Measurements from ENCODE around the gene CNTD1. TPM values are rescaled to one million over a fixed set of nuclear protein-coding genes. Genes with fewer than 3 reads are reported as not detected.

The CNTD1 gene
- polyA plus RNA-seq, 2 of the 4 experiments (the other 2 are of a cell fraction) = 0.06 to 0.10 TPM

DNA sequence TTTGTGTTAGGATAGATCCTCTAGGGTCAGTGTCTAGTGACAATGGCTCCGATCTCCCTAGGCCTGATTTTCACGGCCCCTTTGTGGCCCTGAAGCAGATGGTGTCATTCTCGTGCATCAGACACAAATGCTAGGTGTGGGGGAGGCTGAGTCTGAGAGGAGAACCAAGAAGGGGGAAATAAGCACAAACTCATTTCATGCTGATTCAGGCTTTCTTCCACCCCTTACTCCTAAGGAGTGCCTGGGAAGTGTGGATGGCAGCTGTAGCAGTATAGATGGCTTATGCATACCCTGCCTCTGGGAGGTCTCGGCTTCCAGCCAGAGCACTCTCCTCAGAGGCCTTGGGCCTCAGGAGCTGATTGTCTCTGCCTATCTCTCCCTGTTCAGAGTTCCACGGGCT, 20.1 kb upstream of the CNTD1 start:
- CTCF ChIA-PET = interaction anchor here (1.3 to 2.9 kb wide), 10 partner anchors 8 to 200 kb away, joined by 3 to 15 read pairs (median 5); partner anchors contain the start of genes BECN1, CNTD1, COA3 and PSMC3IP

DNA sequence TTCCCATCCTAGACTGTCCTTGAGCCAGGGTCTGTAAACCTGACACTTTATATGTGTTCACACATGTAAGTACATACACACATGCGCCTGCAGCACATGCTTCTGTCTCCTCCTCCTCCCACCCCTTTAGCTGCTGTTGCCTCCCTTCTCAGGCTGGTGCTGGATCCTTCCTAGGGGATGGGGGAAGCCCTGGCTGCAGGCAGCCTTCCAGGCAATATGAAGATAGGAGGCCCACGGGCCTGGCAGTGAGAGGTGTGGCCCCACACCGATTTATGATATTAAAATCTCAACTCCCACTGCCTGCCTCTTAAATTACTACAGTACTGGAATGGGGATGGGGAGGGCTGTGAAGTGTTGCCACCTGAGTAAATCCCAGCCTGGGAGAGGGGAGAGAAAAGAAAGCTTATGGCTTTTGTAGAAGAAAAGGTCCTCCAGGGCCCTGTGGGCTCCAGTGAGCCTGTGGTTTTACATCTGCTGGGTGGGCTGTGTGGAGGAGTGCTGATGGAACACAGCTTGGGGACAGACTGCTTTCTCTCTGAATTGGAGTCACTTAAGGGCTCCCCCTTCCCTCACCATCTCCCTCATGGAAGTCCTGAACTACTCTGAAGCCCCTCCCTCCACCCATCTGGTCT, 19.2 kb upstream of the CNTD1 start:
- CTCF ChIA-PET = interaction anchor here (1.3 to 1.9 kb wide), 5 partner anchors 14 to 63 kb away, joined by 3 to 8 read pairs (median 4); partner anchors contain the start of genes BECN1, CNTD1 and COA3
- Histone ChIP-seq H3K4me2 (peak overlapping the region; percentile 34; the same call in 2 of the 3 replicates), H3K4me3 (no peak overlapping the region), H3K9me3 (no peaks in the 10 kb centered on the region), H3K27ac (peak overlapping the region in 1 of 2 experiments; percentile 46; a peak in 2 of 6 replicates), H3K4me1 (peaks cover 41% of the 10 kb centered on the region)
- FAIRE-seq (no peak), DNase-seq (ENCODE audit: low read depth in 1 of 2, low spot score in 1 of 2) (no peak), ATAC-seq (peak in 1 of 2 experiments; percentile 3; a peak in 2 of 6 replicates)
- 81% methylated on average over 3 of the region's 3 CpGs for WGBS (ENCODE audit: missing lambda C conversion rate)
- POLR2A ChIA-PET = no interaction called here
- TF ChIP-seq EP300 (IDR thresholded peaks at IDR 0.05) = no peak

More for the DNA sequence above, 20.1 kb upstream of the CNTD1 start:
- POLR2A ChIA-PET = no interaction called here
- H3K4me1 ChIP-seq = peaks cover 42% of the 10 kb centered on the region
- no peaks in the 10 kb centered on the region for H3K9me3 ChIP-seq
- DNase-seq (ENCODE audit: low read depth in 1 of 2, low spot score in 1 of 2) (no peak), ATAC-seq (no peak), FAIRE-seq (no peak)
- H3K4me3 ChIP-seq = no peak overlapping the region
- WGBS (ENCODE audit: missing lambda C conversion rate) = 89% methylated on average over 5 of the region's 5 CpGs
- H3K4me2 ChIP-seq = no peak overlapping the region
- no peak overlapping the region for H3K27ac ChIP-seq
- TF ChIP-seq GATA3 (IDR thresholded peaks at IDR 0.05; ENCODE audit: borderline replicate concordance) (no peak), MAFK (IDR thresholded peaks at IDR 0.05; ENCODE audit: partially characterized antibody) (peak; percentile 61)

DNA sequence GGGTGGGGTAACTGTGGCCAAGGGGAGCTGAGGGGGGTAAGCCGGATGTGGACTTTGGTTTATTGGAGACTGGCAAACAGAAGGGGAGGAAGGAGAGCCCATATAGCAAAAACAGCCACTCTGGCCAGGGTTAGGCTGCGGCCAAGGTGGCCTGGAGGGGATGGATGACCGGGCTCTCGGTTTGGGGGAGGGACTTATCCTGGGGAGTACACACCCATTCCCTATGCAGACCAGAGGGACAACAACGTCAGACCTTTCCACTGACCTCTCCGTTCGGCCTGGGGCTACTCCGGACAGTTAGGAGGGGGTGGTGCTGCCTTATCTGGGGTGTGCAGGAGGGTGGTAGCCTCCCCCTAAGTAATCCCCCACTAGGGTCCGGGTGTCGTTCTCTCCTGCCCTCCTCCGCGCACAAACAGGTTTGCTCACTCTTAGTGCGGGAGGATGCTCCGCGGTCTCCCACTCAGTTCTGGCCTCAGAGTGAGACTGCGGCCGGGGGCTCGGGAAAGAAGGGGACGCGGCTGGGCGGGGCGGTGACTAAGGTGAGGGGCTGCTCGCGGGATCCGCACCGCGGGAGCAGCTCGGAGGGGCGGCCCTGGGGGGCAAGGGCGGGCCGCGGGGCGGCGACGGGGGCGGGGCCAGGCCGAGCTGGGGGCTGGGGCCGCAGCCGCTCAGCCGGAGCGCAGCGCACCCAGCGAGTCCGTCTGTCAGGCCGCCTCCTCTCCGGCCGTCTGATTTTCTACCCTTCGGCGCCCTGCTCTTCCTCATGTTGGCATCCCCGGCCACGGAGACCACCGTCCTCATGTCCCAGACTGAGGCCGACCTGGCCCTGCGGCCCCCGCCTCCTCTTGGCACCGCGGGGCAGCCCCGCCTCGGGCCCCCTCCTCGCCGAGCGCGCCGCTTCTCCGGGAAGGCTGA, 18.5 kb upstream of the CNTD1 start, which contains the start of gene WNK4:
Gene WNK4, plus strand, starts transcription at position 675 of the 915 bp plus-strand sequence. Its CDS starts 89 bp downstream, at position 764.
- FAIRE-seq = no peak
- peak in 1 of 2 experiments; percentile 46; a peak in 3 of 6 replicates for ATAC-seq
- TF ChIP-seq RARB (CRISPR knock-in tag; IDR thresholded peaks at IDR 0.05) (no peak), JUN (IDR thresholded peaks at IDR 0.05) (0 out of 5 replicates have a peak, but pooled peaks of 1 of the 2 experiments have one; percentile 34)

GRCh38 chr17:42780851-42781638, 17.6 kb upstream of the CNTD1 start:
- H3K4me1 ChIP-seq = peaks cover 30% of the 10 kb centered on the region
- FAIRE-seq (no peak), ATAC-seq (no peak), DNase-seq (ENCODE audit: low read depth in 1 of 2, low spot score in 1 of 2) (no peak)
- CTCF ChIA-PET = interaction anchor here (0.6 to 2.1 kb wide), 8 partner anchors 8 to 222 kb away, joined by 3 to 8 read pairs (median 4); partner anchors contain the start of genes CNTD1, COA3 and VPS25
- H3K4me3 ChIP-seq = no peak overlapping the region
- 90% methylated on average over 25 of the region's 39 CpGs for WGBS (ENCODE audit: missing lambda C conversion rate)
- H3K4me2 ChIP-seq = peak overlapping the region; percentile 34; the same call in 2 of the 3 replicates
- H3K27ac ChIP-seq = peak overlapping the region in 1 of 2 experiments; percentile 75; a peak in 2 of 6 replicates
- no peaks in the 10 kb centered on the region for H3K9me3 ChIP-seq
- POLR2A ChIA-PET = interaction anchor here (1.2 to 1.5 kb wide), 2 partner anchors 8 to 43 kb away, joined by 5 to 8 read pairs; partner anchors contain the start of genes BECN1 and VPS25
- TF ChIP-seq ZSCAN20 (CRISPR knock-in tag; IDR thresholded peaks at IDR 0.05) = no peak
- no peak for TF ChIP-seq CEBPB (IDR thresholded peaks at IDR 0.05)
- no peak for TF ChIP-seq RCOR1 (IDR thresholded peaks at IDR 0.05; ENCODE audit: low read depth, low read length)
- no peak for TF ChIP-seq ZC3H11A (IDR thresholded peaks at IDR 0.05)
- no peak for TF ChIP-seq HOXA7 (CRISPR knock-in tag; IDR thresholded peaks at IDR 0.05)
- TF ChIP-seq HES2 (IDR thresholded peaks at IDR 0.05) = no peak
- TF ChIP-seq MYC (IDR thresholded peaks at IDR 0.05; ENCODE audit: borderline replicate concordance, low read length) = no peak
- TF ChIP-seq BCL3 (IDR thresholded peaks at IDR 0.05) = no peak
- no peak for TF ChIP-seq ZFP36 (IDR thresholded peaks at IDR 0.05; ENCODE audit: borderline replicate concordance, partially characterized antibody)
- no peak for TF ChIP-seq HDAC2 (IDR thresholded peaks at IDR 0.05)
- no peak for TF ChIP-seq EHMT2 (IDR thresholded peaks at IDR 0.05; ENCODE audit: low read depth)
- no peak for TF ChIP-seq JUN (IDR thresholded peaks at IDR 0.05)
- TF ChIP-seq KDM1A (IDR thresholded peaks at IDR 0.05; ENCODE audit: low read depth) = no peak

More for the DNA sequence above, 18.5 kb upstream of the CNTD1 start, which contains the start of gene WNK4:
- H3K4me3 ChIP-seq = no peak within 1 kb of the TSS
- peak in 1 of 2 experiments; percentile 36 for DNase-seq (ENCODE audit: low read depth in 1 of 2, low spot score in 1 of 2)
- H3K4me2 ChIP-seq = peak within 1 kb of the TSS; percentile 34
- ChIA-PET POLR2A (interaction anchor here (1.5 kb wide), 1 partner anchor 44 kb away, joined by 5 read pairs; the partner anchor contains the start of gene BECN1), CTCF (interaction anchor here (0.6 to 2.1 kb wide), 8 partner anchors 14 to 202 kb away, joined by 3 to 8 read pairs (median 4); partner anchors contain the start of genes BECN1, CNTD1 and COA3)
- no peaks in the 10 kb centered on the region for H3K9me3 ChIP-seq
- 80% methylated on average over 49 of the region's 65 CpGs for WGBS (ENCODE audit: missing lambda C conversion rate)
- H3K4me1 ChIP-seq = peaks cover 33% of the 10 kb centered on the region
- peak within 1 kb of the TSS in 1 of 2 experiments; percentile 46; a peak in 3 of 6 replicates for H3K27ac ChIP-seq

Data from A549 (cell line).